OCI-LY7 (cell line): ENCODE data around the gene GPR78. TPM values are rescaled to one million over a fixed set of nuclear protein-coding genes. Genes with fewer than 3 reads are reported as not detected.

ENCODE experiments used
- BruUV-seq: library from RNA; stranded (reverse); fragments of 400-500 nt; replicated peaks from 2 replicates; lab custom pipeline; 2021; lab: Mats Ljungman, UMichigan
- CTCF ChIA-PET: fragments of 300-600 bp; sonication (Branson Sonifier 250); formaldehyde crosslinking; loops from one replicate; lab custom pipeline; 2022; ENCODE audit warnings: antibody characterized with exemption; ENCODE audit not compliant: unreplicated experiment; lab: Charles Lee
- POLR2A ChIA-PET: fragments of 300-600 bp; sonication (Branson Sonifier 250); formaldehyde crosslinking; loops from one replicate; lab custom pipeline; 2022; ENCODE audit warnings: antibody characterized with exemption; lab: Charles Lee
- DNase-seq: peaks from one replicate; pipeline ENCODE4 v3.0.0-alpha.2; 2015; ENCODE audit warnings: low spot score
- H2AFZ ChIP-seq: fragments of 200-600 bp; sonication (generic), shearing (Covaris generic); 2 replicates; pipeline ENCODE4 v1.6.1; 2014; ENCODE audit warnings: mild to moderate bottlenecking, antibody characterized with exemption, low read length, moderate library complexity
- H3K27ac ChIP-seq: fragments of 200-600 bp; sonication (generic); 2 replicates; pipeline ENCODE4 v1.5.1; 2014; ENCODE audit warnings: mixed run types, low read depth, mild to moderate bottlenecking, moderate library complexity, low read length, inconsistent platforms; ENCODE audit not compliant: poor library complexity, severe bottlenecking
- H3K36me3 ChIP-seq: fragments of 200-600 bp; sonication (generic); 2 replicates; pipeline ENCODE4 v1.6.1; 2014; ENCODE audit warnings: mild to moderate bottlenecking, antibody characterized with exemption, low read length, moderate library complexity, mixed read lengths; ENCODE audit not compliant: insufficient read depth
- H3K4me1 ChIP-seq: fragments of 200-600 bp; sonication (generic); 2 replicates; pipeline ENCODE4 v1.5.1; 2014; ENCODE audit warnings: mild to moderate bottlenecking, low read length; ENCODE audit not compliant: insufficient read depth, poor library complexity, severe bottlenecking
- H3K4me2 ChIP-seq: fragments of 200-600 bp; sonication (generic); 2 replicates; pipeline ENCODE4 v1.6.1; 2014; ENCODE audit warnings: mild to moderate bottlenecking, low read length
- H3K4me3 ChIP-seq: fragments of 200-600 bp; sonication (generic); 2 replicates; pipeline ENCODE4 v1.5.1; 2014; ENCODE audit warnings: mild to moderate bottlenecking, low read depth, low read length; ENCODE audit not compliant: poor library complexity, severe bottlenecking
- H3K79me2 ChIP-seq: fragments of 200-600 bp; sonication (generic); 2 replicates; pipeline ENCODE4 v1.6.1; 2016; ENCODE audit warnings: low read depth, mild to moderate bottlenecking, low read length, moderate library complexity, mixed read lengths; ENCODE audit not compliant: insufficient read depth
- H3K9me2 ChIP-seq: fragments of 200-600 bp; sonication (generic); 2 replicates; pipeline ENCODE4 v1.6.1; 2016; ENCODE audit warnings: mild to moderate bottlenecking, low read length, mixed read lengths; ENCODE audit not compliant: insufficient read depth
- H3K9me3 ChIP-seq: fragments of 200-600 bp; sonication (generic); 2 replicates; pipeline ENCODE4 v1.6.1; 2014; ENCODE audit warnings: mild to moderate bottlenecking, mixed run types, low read length, mixed read lengths
- H4K20me1 ChIP-seq: fragments of 200-600 bp; sonication (generic); 2 replicates; pipeline ENCODE4 v1.6.1; 2014; ENCODE audit warnings: mild to moderate bottlenecking, antibody characterized with exemption, low read length, moderate library complexity, mixed read lengths; ENCODE audit not compliant: insufficient read depth
- EZH2phosphoT487 ChIP-seq: fragments of 200-600 bp; sonication (generic); IDR thresholded peaks from 2 replicates; pipeline ENCODE4 v1.6.1; 2018; ENCODE audit warnings: low read depth, borderline replicate concordance, mild to moderate bottlenecking, mixed run types, antibody characterized with exemption, low read length, moderate library complexity, mixed read lengths
- intact Hi-C: fragments of 100-400 bp; cut with micrococcal nuclease; formaldehyde crosslinking; loops from one replicate; pipeline ENCODE4 v1.10.0; 2022; ENCODE audit not compliant: unreplicated experiment
- total RNA-seq, 2 experiments: library from RNA; depleted of rRNA in 1 of 2; stranded (reverse); fragments of >200 nt in 1 of 2; shearing (Covaris generic) in 1 of 2; gene quantifications; 2 replicates each; pipeline ENCODE4 v1.2.3, GENCODE V29; 2014 to 2022
- TF ChIP-seq, protein P1 (sequence below): fragments of 200-600 bp; sonication (generic); conservative IDR thresholded peaks from 2 replicates; pipeline ENCODE4 v1.5.1; 2014; ENCODE audit warnings: mild to moderate bottlenecking, antibody characterized with exemption, low read length, moderate library complexity, mixed read lengths

GPR78 gene
- total RNA-seq, 2 experiments from 2014 or later = not detected

DNA sequence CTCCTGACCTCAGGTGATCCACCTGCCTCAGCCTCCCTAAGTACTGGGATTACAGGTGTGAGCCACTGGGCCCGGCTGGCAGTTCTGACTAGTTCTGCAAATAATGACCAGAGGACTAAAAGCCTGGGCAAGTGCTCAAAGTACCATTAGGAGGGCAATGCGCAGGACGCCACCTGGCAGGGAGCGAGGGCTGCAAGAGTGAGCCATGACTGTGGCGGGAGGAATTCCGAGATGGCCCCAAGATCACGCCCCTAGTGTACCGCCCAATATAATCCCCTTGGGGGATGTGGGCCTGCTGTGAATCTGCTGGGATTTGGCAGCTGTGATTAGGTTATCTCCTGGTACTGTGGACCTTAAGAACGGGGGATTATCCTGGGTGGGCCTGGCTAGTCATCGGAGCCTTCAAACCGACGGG, 26.2 kb upstream of the GPR78 start:
- no peaks in the 10 kb centered on the region for H3K4me1 ChIP-seq
- intact Hi-C loops = no loop called here
- H3K79me2 ChIP-seq = no peaks in the 10 kb centered on the region
- POLR2A ChIA-PET = no interaction called here
- H3K9me3 ChIP-seq = no peaks in the 10 kb centered on the region
- DNase-seq = no peak
- no peak overlapping the region for H3K27ac ChIP-seq
- no peak overlapping the region for H2AFZ ChIP-seq
- TF ChIP-seq, protein P1, sequence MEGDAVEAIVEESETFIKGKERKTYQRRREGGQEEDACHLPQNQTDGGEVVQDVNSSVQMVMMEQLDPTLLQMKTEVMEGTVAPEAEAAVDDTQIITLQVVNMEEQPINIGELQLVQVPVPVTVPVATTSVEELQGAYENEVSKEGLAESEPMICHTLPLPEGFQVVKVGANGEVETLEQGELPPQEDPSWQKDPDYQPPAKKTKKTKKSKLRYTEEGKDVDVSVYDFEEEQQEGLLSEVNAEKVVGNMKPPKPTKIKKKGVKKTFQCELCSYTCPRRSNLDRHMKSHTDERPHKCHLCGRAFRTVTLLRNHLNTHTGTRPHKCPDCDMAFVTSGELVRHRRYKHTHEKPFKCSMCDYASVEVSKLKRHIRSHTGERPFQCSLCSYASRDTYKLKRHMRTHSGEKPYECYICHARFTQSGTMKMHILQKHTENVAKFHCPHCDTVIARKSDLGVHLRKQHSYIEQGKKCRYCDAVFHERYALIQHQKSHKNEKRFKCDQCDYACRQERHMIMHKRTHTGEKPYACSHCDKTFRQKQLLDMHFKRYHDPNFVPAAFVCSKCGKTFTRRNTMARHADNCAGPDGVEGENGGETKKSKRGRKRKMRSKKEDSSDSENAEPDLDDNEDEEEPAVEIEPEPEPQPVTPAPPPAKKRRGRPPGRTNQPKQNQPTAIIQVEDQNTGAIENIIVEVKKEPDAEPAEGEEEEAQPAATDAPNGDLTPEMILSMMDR = no peak
- TF ChIP-seq EZH2phosphoT487 = no peak
- H3K36me3 ChIP-seq = no peaks in the 10 kb centered on the region
- BruUV-seq = no TSS peak
- no peak overlapping the region for H3K4me3 ChIP-seq
- H4K20me1 ChIP-seq = no peaks in the 10 kb centered on the region
- no peaks in the 10 kb centered on the region for H3K9me2 ChIP-seq
- H3K4me2 ChIP-seq = no peak overlapping the region
- CTCF ChIA-PET = no interaction called here

- TF ChIP-seq, protein P1 = no peak
- no peak for TF ChIP-seq EZH2phosphoT487
Observed at GRCh38 chr4:8554555-8555100, 25.6 kb upstream of the GPR78 start.

GRCh38 chr4:8555716-8556115, 24.5 kb upstream of the GPR78 start:
- Histone ChIP-seq H3K27ac (no peak overlapping the region), H3K9me2 (no peaks in the 10 kb centered on the region), H2AFZ (no peak overlapping the region), H3K4me2 (no peak overlapping the region), H3K9me3 (no peaks in the 10 kb centered on the region), H3K4me3 (no peak overlapping the region), H4K20me1 (no peaks in the 10 kb centered on the region), H3K36me3 (no peaks in the 10 kb centered on the region), H3K79me2 (no peaks in the 10 kb centered on the region), H3K4me1 (no peaks in the 10 kb centered on the region)
- DNase-seq = no peak
- no TSS peak for BruUV-seq
- CTCF ChIA-PET = no interaction called here
- POLR2A ChIA-PET = no interaction called here
- TF ChIP-seq, protein P1 = no peak
- no peak for TF ChIP-seq EZH2phosphoT487
- intact Hi-C loops = no loop called here

More at GRCh38 chr4:8554555-8555100, 25.6 kb upstream of the GPR78 start:
- Histone ChIP-seq H3K9me2 (no peaks in the 10 kb centered on the region), H3K27ac (no peak overlapping the region), H2AFZ (no peak overlapping the region), H3K4me3 (no peak overlapping the region), H3K79me2 (no peaks in the 10 kb centered on the region), H4K20me1 (no peaks in the 10 kb centered on the region), H3K4me1 (no peaks in the 10 kb centered on the region), H3K4me2 (no peak overlapping the region), H3K9me3 (no peaks in the 10 kb centered on the region), H3K36me3 (no peaks in the 10 kb centered on the region)
- CTCF ChIA-PET = no interaction called here
- POLR2A ChIA-PET = no interaction called here
- BruUV-seq = no TSS peak
- intact Hi-C loops = no loop called here
- no peak for DNase-seq
